Measurements from ENCODE around the gene ADGRB2.

ADGRB2 gene

GRCh38 chr1:31735571-31735970, 28.6 kb downstream of the ADGRB2 start:
- DNase-seq (ENCODE audit: low read depth, low spot score), result no peak
- H3K4me3 ChIP-seq (ENCODE audit: low read depth, low read length), result no peak overlapping the region
- no peak for TF ChIP-seq CTCF (IDR thresholded peaks at IDR 0.05; ENCODE audit: insufficient read depth, low read length, missing control alignments)
- CTCF ChIA-PET, result interaction anchor here (0.9 to 4.5 kb wide), 5 partner anchors 11 to 31 kb away, joined by 3 to 48 read pairs (median 9); no protein-coding TSS in a partner anchor
- POLR2A ChIA-PET, result no interaction called here

DNA sequence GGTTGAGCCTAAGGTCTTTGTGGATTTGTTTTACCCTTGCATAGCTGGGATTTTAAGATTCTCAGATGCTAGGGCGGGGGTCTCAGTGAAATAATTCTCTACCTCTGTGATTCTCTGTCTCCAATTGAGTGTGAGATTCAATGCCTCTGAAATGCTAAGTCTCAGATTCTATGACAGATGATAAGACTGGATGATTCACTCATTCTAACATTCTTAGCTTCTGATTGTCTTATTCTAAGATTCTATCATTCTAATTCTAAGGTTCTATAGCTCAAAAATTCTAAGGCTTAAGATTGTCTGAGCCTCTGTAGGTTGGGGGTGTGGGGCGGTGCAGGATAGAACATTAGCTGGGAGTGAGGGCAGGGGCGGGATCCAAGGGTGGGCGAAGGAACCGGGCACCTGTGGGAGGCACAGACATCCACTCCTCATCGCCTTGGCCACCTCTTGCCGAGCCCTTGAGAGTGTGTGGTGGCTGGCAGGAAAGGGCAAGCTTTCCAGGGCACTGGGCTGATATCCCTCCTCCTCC, 29.5 kb downstream of the ADGRB2 start:
- no peak for DNase-seq (ENCODE audit: low read depth, low spot score)
- ChIA-PET CTCF (interaction anchor here (1.2 to 4.5 kb wide), 8 partner anchors 11 to 170 kb away, joined by 3 to 48 read pairs (median 6); no protein-coding TSS in a partner anchor), POLR2A (interaction anchor here (0.9 to 1.1 kb wide), 2 partner anchors 9 to 18 kb away, joined by 3 read pairs; no protein-coding TSS in a partner anchor)
- no peak for TF ChIP-seq CTCF (IDR thresholded peaks at IDR 0.05; ENCODE audit: insufficient read depth, low read length, missing control alignments)
- no peak overlapping the region for H3K4me3 ChIP-seq (ENCODE audit: low read depth, low read length)

DNA sequence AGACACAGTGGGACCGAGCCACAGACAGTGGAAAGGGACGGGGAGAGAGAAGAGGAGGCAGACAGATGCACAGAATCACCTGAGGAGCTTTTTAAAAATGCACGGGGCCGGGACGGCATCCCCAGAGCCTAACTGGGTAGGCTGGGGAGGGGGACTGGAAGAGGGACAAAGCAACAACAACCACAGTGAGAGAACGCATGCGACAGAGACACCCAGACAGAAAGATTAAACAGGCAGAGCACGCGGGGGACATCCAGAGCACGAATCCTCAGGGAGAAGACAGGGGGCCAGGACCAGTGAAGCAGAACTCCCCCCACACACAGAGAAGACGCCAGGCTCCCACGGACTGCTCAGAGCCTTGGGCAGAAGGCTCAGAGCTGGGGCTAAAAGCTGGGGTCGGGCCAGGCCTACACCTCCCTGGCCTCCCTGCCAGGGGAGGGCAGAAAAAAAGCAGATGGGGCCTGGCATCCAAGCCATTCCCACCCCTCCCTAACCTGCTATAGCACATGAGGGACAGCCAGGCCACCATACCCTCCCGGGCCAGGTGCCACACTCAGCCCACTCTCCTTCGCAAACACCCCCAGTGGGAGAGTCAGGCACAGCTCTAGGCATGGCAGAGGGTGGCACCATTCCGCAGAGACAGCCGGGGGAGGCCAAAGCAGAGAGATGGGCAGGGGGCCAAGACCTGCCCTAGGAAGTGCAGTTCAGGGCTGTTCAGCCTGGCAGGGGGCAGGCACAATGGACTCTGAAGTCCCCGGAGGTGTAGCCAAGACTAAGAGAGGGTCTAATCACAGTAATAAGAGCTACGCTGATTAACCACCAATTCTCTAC, 30.5 kb downstream of the ADGRB2 start:
- ChIA-PET POLR2A (interaction anchor here (0.9 to 1.1 kb wide), 2 partner anchors 8 to 17 kb away, joined by 3 read pairs; no protein-coding TSS in a partner anchor), CTCF (interaction anchor here (1.2 to 4.5 kb wide), 10 partner anchors 8 to 169 kb away, joined by 3 to 48 read pairs (median 5); no protein-coding TSS in a partner anchor)
- DNase-seq (ENCODE audit: low read depth, low spot score), result no peak
- no peak overlapping the region for H3K4me3 ChIP-seq (ENCODE audit: low read depth, low read length)
- no peak for TF ChIP-seq CTCF (IDR thresholded peaks at IDR 0.05; ENCODE audit: insufficient read depth, low read length, missing control alignments)

- POLR2A ChIA-PET, result no interaction called here
- CTCF ChIA-PET, result interaction anchor here (1.2 to 4.5 kb wide), 3 partner anchors 9 to 17 kb away, joined by 3 to 48 read pairs (median 5); no protein-coding TSS in a partner anchor
- TF ChIP-seq CTCF (IDR thresholded peaks at IDR 0.05; ENCODE audit: insufficient read depth, low read length, missing control alignments), result no peak
- H3K4me3 ChIP-seq (ENCODE audit: low read depth, low read length), result no peak overlapping the region
- no peak for DNase-seq (ENCODE audit: low read depth, low spot score)
These were observed 31.3 kb downstream of the ADGRB2 start for GRCh38 chr1:31732751-31733289.

- no peak for TF ChIP-seq CTCF (IDR thresholded peaks at IDR 0.05; ENCODE audit: insufficient read depth, low read length, missing control alignments)
- H3K4me3 ChIP-seq (ENCODE audit: low read depth, low read length), result no peak overlapping the region
- DNase-seq (ENCODE audit: low read depth, low spot score), result no peak
- POLR2A ChIA-PET, result no interaction called here
- CTCF ChIA-PET, result interaction anchor here (1.2 to 4.5 kb wide), 2 partner anchors 13 to 16 kb away, joined by 5 to 48 read pairs; no protein-coding TSS in a partner anchor
These were observed 31.8 kb downstream of the ADGRB2 start for GRCh38 chr1:31732343-31732742.
